IMR-90 (cell line): ENCODE results near the gene PCBP3. TPM values are rescaled to one million over a fixed set of nuclear protein-coding genes. Genes with fewer than 3 reads are reported as not detected.

Source experiments
- ATAC-seq: fragments of 200-7000 bp; cut with Tn5 transposase; 2 replicates; pipeline ENCODE4 v1.9.1; 2020; ENCODE audit warnings: low read depth, mild to moderate bottlenecking, moderate library complexity
- BruUV-seq: library from RNA; stranded (reverse); fragments of 400-500 nt; replicated peaks from 2 replicates; lab custom pipeline; 2021; lab: Mats Ljungman, UMichigan
- CTCF ChIA-PET: fragments of 300-600 bp; formaldehyde crosslinking; extraction: SDS; loops from one replicate; lab custom pipeline; 2021; ENCODE audit warnings: antibody characterized with exemption; lab: Yijun Ruan, JAX
- POLR2A ChIA-PET: fragments of 300-600 bp; sonication (Branson Sonifier 250); formaldehyde crosslinking; loops from one replicate; lab custom pipeline; 2022; ENCODE audit warnings: antibody characterized with exemption; ENCODE audit not compliant: unreplicated experiment; lab: Charles Lee
- DNase-seq: peaks from one replicate; pipeline ENCODE4 v3.0.0; 2013
- H2AFZ ChIP-seq: replicated peaks from 2 replicates; pipeline ENCODE3; 2013; ENCODE audit warnings: low read length, mild to moderate bottlenecking; ENCODE audit not compliant: poor library complexity
- H2AK5ac ChIP-seq: 2 replicates; pipeline ENCODE4 v1.6.1; 2013; ENCODE audit warnings: low read depth, low read length, inconsistent platforms
- H2AK9ac ChIP-seq: replicated peaks from 2 replicates; pipeline ENCODE3; 2013; ENCODE audit warnings: mild to moderate bottlenecking, low read depth, low read length, moderate library complexity; ENCODE audit not compliant: poor library complexity
- H2BK120ac ChIP-seq: 2 replicates; pipeline ENCODE4 v1.6.1; 2013; ENCODE audit warnings: low read depth, low read length, inconsistent platforms
- H2BK15ac ChIP-seq: 3 replicates; pipeline ENCODE4 v1.6.1; 2013; ENCODE audit warnings: low read depth, low read length, inconsistent platforms
- H2BK20ac ChIP-seq: 2 replicates; pipeline ENCODE4 v1.6.1; 2013; ENCODE audit warnings: low read depth, mild to moderate bottlenecking, inconsistent platforms, low read length, moderate library complexity
- H2BK5ac ChIP-seq: 2 replicates; pipeline ENCODE4 v1.6.1; 2013; ENCODE audit warnings: mild to moderate bottlenecking, low read depth, low read length, inconsistent platforms; ENCODE audit not compliant: poor library complexity, severe bottlenecking
- H3K14ac ChIP-seq: replicated peaks from 2 replicates; pipeline ENCODE4 v1.6.1; 2013; ENCODE audit warnings: low read depth, low read length, inconsistent platforms
- H3K18ac ChIP-seq: 2 replicates; pipeline ENCODE4 v1.6.1; 2013; ENCODE audit warnings: low read depth, low read length, control low read depth
- H3K23ac ChIP-seq: 2 replicates; pipeline ENCODE4 v1.6.1; 2013; ENCODE audit warnings: low read depth, low read length, inconsistent platforms
- H3K27ac ChIP-seq: 2 replicates; pipeline ENCODE4 v1.5.1; 2013; ENCODE audit warnings: mild to moderate bottlenecking, control low read depth, low read length; ENCODE audit not compliant: insufficient read depth
- H3K27me3 ChIP-seq: 2 replicates; pipeline ENCODE4 v1.6.1; 2013; ENCODE audit warnings: low read length; ENCODE audit not compliant: control insufficient read depth, insufficient read depth
- H3K36me3 ChIP-seq: 2 replicates; pipeline ENCODE4 v1.6.1; 2013; ENCODE audit warnings: low read length, mixed read lengths; ENCODE audit not compliant: control insufficient read depth, insufficient read depth
- H3K4ac ChIP-seq: 2 replicates; pipeline ENCODE4 v1.6.1; 2013; ENCODE audit warnings: low read depth, low read length, inconsistent platforms
- H3K4me1 ChIP-seq: 2 replicates; pipeline ENCODE4 v1.6.1; 2013; ENCODE audit warnings: low read length, mixed read lengths; ENCODE audit not compliant: control insufficient read depth, insufficient read depth
- H3K4me2 ChIP-seq: 2 replicates; pipeline ENCODE4 v1.6.1; 2013; ENCODE audit warnings: low read depth, mild to moderate bottlenecking, control low read depth, low read length, moderate library complexity
- H3K4me3 ChIP-seq: 2 replicates; pipeline ENCODE4 v1.5.1; 2013; ENCODE audit warnings: low read depth, mild to moderate bottlenecking, control low read depth, low read length, moderate library complexity; ENCODE audit not compliant: insufficient read depth
- H3K56ac ChIP-seq: 2 replicates; pipeline ENCODE4 v1.6.1; 2013; ENCODE audit warnings: low read length, inconsistent platforms; ENCODE audit not compliant: insufficient read depth; ENCODE audit errors: extremely low read depth
- H3K79me1 ChIP-seq, 2 experiments: 2 replicates each; pipeline ENCODE4 v1.6.1; 2013; ENCODE audit warnings: low read length in 2 of 2, inconsistent platforms in 1 of 2, low read depth in 1 of 2
- H3K9ac ChIP-seq: 2 replicates; pipeline ENCODE4 v1.6.1; 2013; ENCODE audit warnings: low read depth, low read length, control low read depth
- H3K9me1 ChIP-seq: 2 replicates; pipeline ENCODE4 v1.6.1; 2013; ENCODE audit warnings: low read length, inconsistent platforms; ENCODE audit not compliant: insufficient read depth
- H3K9me3 ChIP-seq: 2 replicates; pipeline ENCODE4 v1.6.1; 2013; ENCODE audit warnings: low read length; ENCODE audit not compliant: control insufficient read depth, insufficient read depth
- H4K20me1 ChIP-seq: 2 replicates; pipeline ENCODE4 v1.6.1; 2013; ENCODE audit warnings: low read length, inconsistent platforms; ENCODE audit not compliant: insufficient read depth
- H4K5ac ChIP-seq: 2 replicates; pipeline ENCODE4 v1.6.1; 2013; ENCODE audit warnings: mild to moderate bottlenecking, low read depth, low read length, control low read depth
- H4K8ac ChIP-seq, 2 experiments: 2 replicates each; pipeline ENCODE4 v1.6.1; 2013; ENCODE audit warnings: low read depth in 2 of 2, low read length in 2 of 2, control low read depth in 1 of 2, inconsistent platforms in 1 of 2
- H4K91ac ChIP-seq: 2 replicates; pipeline ENCODE4 v1.6.1; 2013; ENCODE audit warnings: low read depth, low read length, inconsistent platforms; ENCODE audit not compliant: insufficient read depth
- BHLHE40 ChIP-seq: fragments of 150-350 bp; IDR thresholded peaks from 2 replicates; pipeline ENCODE4 v1.6.1; 2016; ENCODE audit warnings: mild to moderate bottlenecking, low read depth, low read length
- CHD1 ChIP-seq: IDR thresholded peaks from 2 replicates; pipeline ENCODE4 v1.6.1; 2012; ENCODE audit warnings: low read depth, low read length, improper control_type of control experiment
- CTCF ChIP-seq: conservative IDR thresholded peaks from 2 replicates; pipeline ENCODE4 v1.5.1; 2012; ENCODE audit warnings: mild to moderate bottlenecking, low read depth, low read length, improper control_type of control experiment
- FOS ChIP-seq: fragments of 150-350 bp; IDR thresholded peaks from 2 replicates; pipeline ENCODE4 v1.6.1; 2016; ENCODE audit warnings: low read depth, low read length
- MAFK ChIP-seq: IDR thresholded peaks from 2 replicates; pipeline ENCODE4 v1.6.1; 2012; ENCODE audit warnings: low read depth, low read length, improper control_type of control experiment
- MAZ ChIP-seq: IDR thresholded peaks from 2 replicates; pipeline ENCODE4 v1.6.1; 2012; ENCODE audit warnings: low read depth, mild to moderate bottlenecking, low read length, improper control_type of control experiment, moderate library complexity, borderline replicate concordance
- MXI1 ChIP-seq: IDR thresholded peaks from 2 replicates; pipeline ENCODE4 v1.6.1; 2012; ENCODE audit warnings: low read depth, mild to moderate bottlenecking, low read length, moderate library complexity, borderline replicate concordance
- POLR2A ChIP-seq: IDR thresholded peaks from 2 replicates; pipeline ENCODE4 v1.6.1; 2012; ENCODE audit warnings: mild to moderate bottlenecking, low read depth, low read length
- RAD21 ChIP-seq: IDR thresholded peaks from 2 replicates; pipeline ENCODE4 v1.6.1; 2012; ENCODE audit warnings: low read length, improper control_type of control experiment
- RCOR1 ChIP-seq: IDR thresholded peaks from 2 replicates; pipeline ENCODE4 v1.6.1; 2012; ENCODE audit warnings: mild to moderate bottlenecking, low read length, improper control_type of control experiment; ENCODE audit not compliant: insufficient replicate concordance
- USF2 ChIP-seq: fragments of 150-350 bp; IDR thresholded peaks from 2 replicates; pipeline ENCODE4 v1.6.1; 2017; ENCODE audit warnings: mild to moderate bottlenecking, antibody characterized with exemption, low read length, low read depth
- WGBS, 2 experiments: methylation state at CpG; one replicate each; pipeline versions ENCODE4 v1.1.5 to v1.1.7; 2013; ENCODE audit warnings: missing lambda C conversion rate in 2 of 2; ENCODE audit not compliant: insufficient read length in 1 of 2; ENCODE audit errors: extremely low coverage in 2 of 2; 5-methylcytosine and 5-hydroxymethylcytosine counted together
- dilution Hi-C: fragments of 300-500 bp; cut with HindIII; formaldehyde crosslinking; loops from one replicate; pipeline ENCODE4 v1.14.3; 2018; ENCODE audit warnings: low sequenced_read_pairs; ENCODE audit not compliant: unreplicated experiment
- in situ Hi-C: fragments of 300-500 bp; cut with MboI; formaldehyde crosslinking; loops from 3 replicates; pipeline ENCODE4 v1.14.3; 2019; ENCODE audit warnings: low sequenced_read_pairs, inconsistent platforms, mixed read lengths
- intact Hi-C: fragments of 100-400 bp; cut with micrococcal nuclease; formaldehyde crosslinking; loops from 2 replicates; pipeline ENCODE4 v1.10.0; 2022
- polyA plus RNA-seq, 3 experiments: library from polyadenylated mRNA; depleted of rRNA; stranded (reverse); fragments of >200 nt; gene quantifications; 2 replicates each; pipeline ENCODE4 v1.2.3, GENCODE V29; 2012; ENCODE audit warnings: low replicate concordance in 1 of 3
- total RNA-seq: library from RNA; depleted of rRNA; stranded (reverse); fragments of >200 nt; gene quantifications from 2 replicates; pipeline ENCODE4 v1.2.3, GENCODE V29; 2012
- TF ChIP-seq, protein P1 (sequence below): fragments of 150-350 bp; IDR thresholded peaks from 2 replicates; pipeline ENCODE4 v1.6.1; 2016; ENCODE audit warnings: low read depth, mild to moderate bottlenecking, low read length, moderate library complexity, borderline replicate concordance

PCBP3 gene
- total and polyA plus RNA-seq, 2 of the 4 experiments (the other 2 are of a cell fraction) = 2.9 to 3.9 TPM

- TF ChIP-seq CTCF = no peak
- no peak for TF ChIP-seq MXI1
Measured at GRCh38 chr21:45875881-45876280, 232.4 kb downstream of the PCBP3 start (continued).

DNA sequence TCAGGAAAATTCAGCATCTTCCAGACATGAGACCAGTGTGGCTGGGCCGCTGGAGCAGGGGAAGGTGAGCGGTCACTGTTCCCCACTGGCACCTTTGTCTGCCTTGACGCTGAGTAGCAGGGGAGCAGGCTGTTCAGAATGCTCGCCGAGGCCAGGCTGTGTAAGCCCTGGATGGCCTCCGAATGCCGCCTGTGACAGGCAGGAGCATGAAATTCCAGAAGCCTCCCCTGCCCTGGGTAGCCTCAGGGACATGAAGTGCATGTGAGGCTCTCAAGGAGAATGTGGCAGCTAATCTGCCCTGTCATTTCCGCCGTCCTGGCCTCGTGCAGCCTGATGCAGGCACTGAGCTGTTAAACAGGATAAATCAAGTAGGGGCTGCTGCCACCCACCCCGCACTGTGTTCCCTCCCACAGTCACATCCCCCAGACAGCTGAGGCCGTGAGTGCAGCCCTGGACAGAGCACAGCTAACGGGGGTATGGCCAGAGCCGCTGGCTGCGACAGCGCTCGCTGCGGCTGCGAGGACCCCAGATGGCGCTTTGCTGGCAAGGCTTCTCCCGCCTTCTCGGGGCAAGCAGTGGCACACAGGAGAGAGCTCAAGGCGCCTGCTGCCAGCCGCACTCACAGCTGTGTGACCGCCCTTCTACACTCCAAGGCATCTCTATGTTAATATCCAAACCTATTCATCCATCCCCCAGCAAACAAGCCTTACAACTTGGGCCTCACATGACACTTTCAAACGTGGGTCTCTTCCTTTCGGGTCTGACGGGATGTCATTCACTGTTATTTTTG is 233.1 kb downstream of the PCBP3 start:
- H3K79me1 ChIP-seq = peaks cover 0 to 29% of the 10 kb centered on the region in 2 experiments; a peak in 2 of 4 replicates
- TF ChIP-seq FOS (no peak), RCOR1 (no peak), POLR2A (no peak), USF2 (no peak), MAZ (no peak), MXI1 (no peak), CHD1 (no peak), RAD21 (no peak), MAFK (no peak), BHLHE40 (no peak)
- TF ChIP-seq, protein P1, sequence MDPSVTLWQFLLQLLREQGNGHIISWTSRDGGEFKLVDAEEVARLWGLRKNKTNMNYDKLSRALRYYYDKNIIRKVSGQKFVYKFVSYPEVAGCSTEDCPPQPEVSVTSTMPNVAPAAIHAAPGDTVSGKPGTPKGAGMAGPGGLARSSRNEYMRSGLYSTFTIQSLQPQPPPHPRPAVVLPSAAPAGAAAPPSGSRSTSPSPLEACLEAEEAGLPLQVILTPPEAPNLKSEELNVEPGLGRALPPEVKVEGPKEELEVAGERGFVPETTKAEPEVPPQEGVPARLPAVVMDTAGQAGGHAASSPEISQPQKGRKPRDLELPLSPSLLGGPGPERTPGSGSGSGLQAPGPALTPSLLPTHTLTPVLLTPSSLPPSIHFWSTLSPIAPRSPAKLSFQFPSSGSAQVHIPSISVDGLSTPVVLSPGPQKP = no peak

More for the DNA sequence above, 233.1 kb downstream of the PCBP3 start:
- H2BK20ac ChIP-seq = peak overlapping the region; percentile 100
- in situ Hi-C loops = no loop called here
- peak overlapping the region; percentile 97 for H3K27ac ChIP-seq
- BruUV-seq = no TSS peak
- ATAC-seq (no peak), DNase-seq (no peak)
- H3K36me3 ChIP-seq = no peaks in the 10 kb centered on the region
- H2AK9ac ChIP-seq = peak overlapping the region; percentile 96
- peak overlapping the region; percentile 71 for H2AFZ ChIP-seq
- peaks cover 36% of the 10 kb centered on the region for H3K4me1 ChIP-seq
- peak overlapping the region; percentile 96 for H3K14ac ChIP-seq
- H3K9me3 ChIP-seq = no peaks in the 10 kb centered on the region
- H3K9ac ChIP-seq = no peak overlapping the region
- H3K9me1 ChIP-seq = peaks cover 30% of the 10 kb centered on the region
- peak overlapping the region; percentile 100 for H2BK5ac ChIP-seq
- no peak overlapping the region for H3K4me3 ChIP-seq
- CTCF ChIA-PET = no interaction called here
- H2AK5ac ChIP-seq = peak overlapping the region; percentile 100
- peak overlapping the region; percentile 93; the same call in 1 of the 2 replicates for H3K56ac ChIP-seq
- no peaks in the 10 kb centered on the region for H3K27me3 ChIP-seq
- peak overlapping the region; percentile 100 for H2BK120ac ChIP-seq
- peak overlapping the region; percentile 100 for H4K91ac ChIP-seq
- peak overlapping the region; percentile 100; the same call in 2 of the 3 replicates for H2BK15ac ChIP-seq
- dilution Hi-C loops = no loop called here
- H3K4me2 ChIP-seq = no peak overlapping the region
- peak overlapping the region; percentile 97 for H3K18ac ChIP-seq
- peak overlapping the region; percentile 100 for H3K4ac ChIP-seq
- H3K23ac ChIP-seq = peak overlapping the region; percentile 97; the same call in 1 of the 2 replicates
- peak overlapping the region; percentile 97 for H4K5ac ChIP-seq
- 74% methylated on average over 20 of the region's 28 CpGs; no CpG with 5 or more reads in 1 of the 2 experiments for WGBS, 2 experiments
- peak overlapping the region; percentile 99 for H4K8ac ChIP-seq
- POLR2A ChIA-PET = no interaction called here
- no peaks in the 10 kb centered on the region for H4K20me1 ChIP-seq
- intact Hi-C loops = no loop called here
